SH-SY5Y (cell line): ENCODE data around the gene SPATS2.

Experiments used
- GATA2 ChIP-seq: IDR thresholded peaks from 2 replicates; pipeline ENCODE4 v1.6.1; 2011; ENCODE audit warnings: mild to moderate bottlenecking, low read depth, low read length
- GATA3 ChIP-seq: IDR thresholded peaks from 2 replicates; pipeline ENCODE4 v1.6.1; 2011; ENCODE audit warnings: low read depth, mild to moderate bottlenecking, low read length, moderate library complexity

The SPATS2 gene

DNA sequence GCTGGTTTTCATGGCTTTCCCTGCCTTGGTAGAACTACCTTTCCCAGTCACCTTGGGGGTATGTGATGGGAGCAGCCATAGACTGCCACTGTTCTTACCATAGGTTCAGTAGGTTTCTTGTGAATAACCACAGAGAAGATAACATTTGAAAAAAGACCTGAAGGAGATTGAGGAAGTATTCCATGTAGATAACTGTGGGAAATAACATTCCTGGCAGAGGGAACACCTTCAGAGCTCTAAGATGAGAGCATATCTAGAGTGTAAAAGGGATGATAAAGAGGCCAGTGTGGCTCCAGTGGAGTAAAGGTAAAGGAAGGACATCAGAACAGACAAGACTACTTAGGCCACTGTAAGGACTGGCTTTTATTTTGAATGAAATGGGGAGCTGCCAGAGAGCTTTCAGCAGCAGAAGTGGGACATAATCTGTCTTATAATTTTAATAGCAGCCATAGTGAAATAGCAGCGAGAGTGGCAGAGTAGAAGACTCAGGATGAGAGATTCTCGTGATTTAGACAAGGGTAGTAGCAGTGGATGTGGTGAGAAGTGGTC, 88.9 kb downstream of the SPATS2 start:
- no peak for TF ChIP-seq GATA2
- no peak for TF ChIP-seq GATA3

DNA sequence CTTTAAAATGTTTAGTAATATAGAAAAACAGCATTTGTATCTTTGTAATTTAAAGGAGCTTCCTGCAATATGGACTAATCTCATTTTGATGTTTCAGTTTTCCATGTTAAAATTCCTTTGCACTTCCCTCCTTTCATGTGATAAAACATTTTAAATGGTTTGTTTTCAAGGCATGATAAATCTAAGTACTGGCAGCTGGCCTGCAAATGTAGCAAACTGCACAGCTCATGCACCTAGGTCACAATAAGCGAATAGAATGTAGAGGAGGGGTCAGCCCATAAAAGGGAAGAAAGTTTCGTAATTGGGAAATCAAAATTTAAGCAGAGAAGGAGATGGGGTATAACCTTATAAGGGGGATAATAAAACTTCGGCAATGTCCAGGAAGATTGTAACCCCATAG, 91.6 kb downstream of the SPATS2 start:
- TF ChIP-seq GATA3 (no peak), GATA2 (no peak)

DNA sequence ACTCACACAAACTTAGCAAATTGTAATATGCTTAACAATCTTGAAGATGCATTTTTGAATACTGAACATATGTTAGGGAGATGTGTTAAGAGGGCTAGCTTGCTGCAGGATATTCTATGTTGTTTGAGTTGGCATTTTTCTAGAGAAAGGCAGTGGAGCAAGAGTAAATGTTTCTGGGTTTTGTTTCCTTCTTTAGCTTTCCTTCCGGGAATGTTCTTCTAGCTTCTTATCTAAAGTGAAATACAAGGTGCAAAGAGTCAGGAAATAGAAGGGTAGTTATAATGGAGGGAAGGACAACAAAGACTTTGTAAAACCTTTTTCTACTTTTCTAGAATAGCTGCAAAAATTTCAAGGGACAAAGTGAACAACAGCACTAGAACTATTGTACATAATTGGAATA, 94.0 kb downstream of the SPATS2 start:
- no peak for TF ChIP-seq GATA2
- no peak for TF ChIP-seq GATA3

DNA sequence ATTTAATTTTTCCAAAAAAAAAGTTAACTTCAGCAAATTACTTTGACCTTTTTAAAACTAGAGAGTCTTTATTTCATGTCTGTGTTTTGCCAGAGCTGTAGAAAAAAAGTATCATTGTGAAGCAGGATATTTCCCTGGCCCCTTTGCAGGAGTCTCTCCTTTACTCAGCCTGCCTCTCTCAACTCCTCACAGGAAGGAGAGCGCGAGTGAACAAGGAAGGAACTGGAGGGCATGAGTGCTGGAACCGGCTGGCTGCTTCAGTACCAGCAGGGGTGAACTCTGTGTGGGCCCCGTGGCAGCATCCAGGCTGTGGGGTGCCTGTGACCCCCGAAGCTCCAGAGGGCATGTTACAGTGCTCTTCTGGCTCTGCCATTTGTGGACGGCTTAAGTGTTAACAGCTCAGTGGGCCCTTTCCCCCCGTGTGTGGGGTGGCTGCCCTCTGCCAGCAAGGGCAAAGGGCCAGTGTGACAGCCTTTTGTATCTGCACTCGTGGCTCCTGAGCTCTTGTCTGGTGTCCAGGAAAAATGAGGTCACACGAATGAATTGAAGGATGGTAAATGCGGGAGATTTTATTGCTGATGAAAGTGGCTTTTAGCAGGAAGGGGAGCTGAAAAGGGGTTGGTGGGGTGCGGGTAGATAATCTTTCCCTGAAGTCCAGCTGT, 95.0 kb downstream of the SPATS2 start:
- TF ChIP-seq GATA2 (no peak), GATA3 (no peak)

DNA sequence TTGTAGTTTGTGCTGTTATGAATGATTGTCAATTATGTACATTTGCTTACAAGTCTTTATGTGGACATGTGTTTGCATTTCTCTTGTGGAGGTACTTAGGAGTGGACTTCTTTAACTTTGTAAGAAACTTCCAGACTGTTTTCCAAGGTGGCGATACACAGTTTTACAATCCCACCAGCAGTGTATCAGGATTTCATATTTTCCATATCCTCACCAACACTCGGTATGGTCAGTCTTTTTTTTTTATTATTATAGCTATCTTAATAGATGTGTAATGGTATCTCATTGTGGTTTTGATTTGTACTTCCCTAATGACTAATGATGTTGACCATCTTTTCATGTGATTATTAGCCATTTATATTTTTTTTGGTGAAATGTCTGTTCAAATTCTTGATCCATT, 97.9 kb downstream of the SPATS2 start:
- TF ChIP-seq GATA3 (no peak), GATA2 (no peak)

DNA sequence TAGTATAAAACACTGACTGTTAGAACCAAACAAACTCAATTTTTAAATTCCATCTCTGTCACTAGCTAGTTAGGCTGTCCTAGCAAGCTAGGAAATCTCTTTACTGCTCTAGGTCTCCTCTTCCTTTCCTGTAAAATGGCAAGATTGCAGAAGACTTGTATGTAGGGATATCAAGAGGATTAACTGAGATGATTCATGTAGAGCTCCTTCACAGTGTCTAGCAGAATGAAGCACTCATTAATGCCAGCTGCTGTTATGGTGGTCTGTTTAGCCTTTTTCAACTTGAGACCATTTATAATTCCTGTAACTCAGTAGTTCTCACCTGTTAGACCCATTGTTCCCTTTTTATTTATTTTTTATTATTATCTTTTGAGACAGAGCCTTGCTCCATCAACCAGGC, 103.7 kb downstream of the SPATS2 start:
- TF ChIP-seq GATA2 (no peak), GATA3 (no peak)

DNA sequence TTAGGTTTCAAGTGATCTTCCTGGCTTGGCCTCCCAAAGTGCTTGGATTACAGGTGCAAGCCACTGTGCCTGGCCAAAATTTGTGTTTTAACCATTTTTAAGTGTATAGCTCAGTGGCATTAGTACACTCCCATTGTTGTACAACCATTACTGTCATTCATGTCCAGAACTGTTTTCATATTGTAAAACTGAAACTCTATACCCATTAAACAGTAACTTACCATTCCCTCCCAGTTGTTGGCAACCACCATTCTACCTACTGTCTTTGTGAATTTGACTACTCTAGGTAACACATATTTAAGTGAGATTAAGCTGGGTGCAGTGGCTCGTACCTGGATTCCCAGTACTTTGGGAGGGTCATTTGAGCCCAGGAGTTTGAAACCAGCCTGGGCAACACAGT, 104.3 kb downstream of the SPATS2 start:
- no peak for TF ChIP-seq GATA2
- TF ChIP-seq GATA3 = no peak

DNA sequence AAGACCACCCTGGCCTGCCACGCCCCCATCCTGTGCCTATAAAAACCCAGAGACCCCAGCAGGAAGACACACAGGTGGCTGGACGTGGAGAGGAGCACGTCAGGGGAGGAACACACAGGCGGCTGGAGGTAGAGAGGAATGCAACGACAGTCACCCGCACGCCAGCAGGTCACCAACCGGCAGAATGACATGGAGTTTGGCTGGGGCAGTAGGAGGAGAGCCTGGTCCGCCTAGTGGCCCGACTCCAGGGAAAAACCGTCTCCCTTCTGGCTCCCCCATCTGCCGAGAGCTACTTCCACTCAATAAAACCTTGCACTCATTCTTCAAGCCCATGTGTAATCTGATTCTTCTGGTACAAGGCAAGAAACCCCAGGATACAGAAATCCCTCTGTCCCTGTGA, 108.8 kb downstream of the SPATS2 start:
- no peak for TF ChIP-seq GATA2
- TF ChIP-seq GATA3 = no peak

DNA sequence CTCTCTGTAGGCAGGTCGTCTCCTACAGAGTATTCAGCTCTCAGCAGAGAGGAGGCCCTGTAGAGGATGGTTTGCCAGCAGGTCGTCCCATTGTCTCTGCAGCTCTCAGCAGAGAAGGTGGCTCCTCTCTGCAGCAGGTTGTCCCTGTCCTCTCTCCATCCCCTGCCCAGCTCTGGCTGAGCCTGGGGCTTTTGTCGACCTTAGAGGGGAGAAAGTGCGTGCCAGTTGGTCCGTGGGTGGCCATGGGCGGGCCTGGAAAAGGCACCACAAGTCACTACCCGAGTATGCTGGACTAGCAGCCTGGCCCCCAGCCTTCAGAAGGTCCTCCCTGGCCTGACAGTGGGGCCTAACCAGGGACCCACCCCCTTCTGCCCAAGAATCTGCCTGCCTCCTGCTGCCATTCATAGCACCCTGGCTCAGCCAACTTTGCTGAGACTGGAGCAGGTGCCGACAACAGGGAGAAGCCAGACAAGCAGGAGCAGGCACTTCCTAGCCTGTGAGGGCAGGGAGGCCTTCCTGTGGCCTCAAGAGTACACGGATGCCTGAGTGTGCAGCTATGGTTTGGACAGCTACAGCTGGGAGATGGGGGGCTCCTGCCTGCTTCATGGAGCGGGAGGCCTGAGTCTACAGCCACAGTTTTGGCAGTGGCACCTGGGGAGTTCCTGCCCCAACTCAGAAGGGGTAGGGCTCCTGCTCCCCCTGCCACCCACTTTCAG, 111.8 kb downstream of the SPATS2 start:
- TF ChIP-seq GATA3 (no peak), GATA2 (no peak)

DNA sequence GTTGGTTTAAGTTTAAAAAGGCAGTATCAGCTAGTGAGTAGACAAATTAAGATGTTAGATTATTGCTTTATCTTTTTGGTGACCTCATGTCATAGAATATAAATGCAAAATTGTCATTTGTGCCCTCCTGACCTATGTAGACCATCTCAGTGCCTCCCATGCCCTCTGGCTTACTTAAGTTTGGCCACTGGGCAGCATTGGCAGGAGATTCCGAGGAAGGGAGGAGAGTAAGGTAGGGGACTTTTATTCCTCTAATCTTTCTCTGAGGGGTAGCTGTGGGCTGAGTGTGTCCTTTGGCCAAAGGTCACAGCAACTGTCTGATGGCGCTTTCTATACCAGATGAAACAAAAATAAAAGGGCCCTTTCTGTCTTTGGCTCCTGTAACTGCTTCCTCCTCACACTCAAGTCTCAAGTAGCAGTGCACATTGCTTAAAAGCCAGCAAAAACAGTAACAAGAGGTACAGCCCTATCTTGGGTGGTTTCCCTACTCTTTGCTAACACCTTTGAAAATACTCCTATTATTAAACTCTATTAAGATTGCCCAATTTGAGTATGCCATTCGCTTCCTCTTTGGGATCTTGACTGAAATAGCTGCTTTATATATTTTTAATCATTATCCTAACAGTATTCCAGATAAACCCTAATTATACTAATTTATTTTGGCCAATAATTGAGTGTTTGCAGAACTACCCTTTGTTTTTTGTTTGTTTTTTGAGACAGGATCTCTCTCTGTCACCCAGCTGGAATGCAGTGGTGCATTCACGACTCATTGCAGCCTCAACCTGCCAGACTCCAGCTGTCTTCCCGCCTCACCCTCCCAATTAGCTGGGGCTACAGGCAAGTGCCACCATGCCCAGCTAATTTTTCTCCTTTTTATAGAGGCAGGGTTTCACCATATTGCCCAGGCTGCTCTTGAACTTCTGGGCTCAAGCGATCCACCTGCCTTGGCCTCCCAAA, 115.1 kb downstream of the SPATS2 start:
- TF ChIP-seq GATA2 = no peak
- TF ChIP-seq GATA3 = no peak

DNA sequence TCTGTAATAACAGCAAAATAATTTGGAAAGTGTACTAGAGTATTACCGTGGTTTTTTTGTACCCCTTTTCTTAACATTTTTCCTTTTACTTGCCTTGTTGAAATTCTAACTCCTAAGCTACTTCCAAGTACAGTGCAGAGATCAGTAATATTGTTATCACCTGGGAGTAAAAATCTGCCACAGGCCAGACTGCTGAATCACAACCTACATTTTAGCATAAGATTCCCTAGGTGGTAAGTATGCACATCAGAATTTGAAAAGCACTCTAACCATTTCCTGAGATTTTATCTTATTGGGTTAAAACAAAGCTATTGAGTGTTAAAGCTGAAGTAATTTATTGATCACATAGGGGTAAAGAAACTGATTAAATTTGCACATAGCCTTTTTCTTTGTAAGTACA, 116.4 kb downstream of the SPATS2 start:
- TF ChIP-seq GATA3 (no peak), GATA2 (no peak)

DNA sequence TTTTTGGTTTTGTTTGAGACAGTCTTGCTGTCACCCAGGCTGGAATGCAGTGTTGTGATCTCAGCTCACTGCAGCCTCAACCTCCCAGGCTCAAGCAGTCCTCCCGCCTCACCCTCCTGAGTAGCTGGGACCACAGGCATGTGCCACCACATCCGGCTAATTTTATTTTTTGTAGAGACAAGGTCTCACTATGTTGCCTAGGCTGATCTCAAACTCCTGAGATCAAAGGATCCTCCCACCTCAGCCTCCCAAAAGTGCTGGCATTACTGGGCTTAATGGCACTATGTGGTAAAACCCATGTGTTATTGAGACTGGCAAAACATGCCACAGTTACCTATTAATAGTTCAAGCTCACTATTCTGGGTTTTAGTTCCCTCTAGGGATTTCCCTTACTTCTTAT, 120.3 kb downstream of the SPATS2 start:
- TF ChIP-seq GATA2 = no peak
- no peak for TF ChIP-seq GATA3

DNA sequence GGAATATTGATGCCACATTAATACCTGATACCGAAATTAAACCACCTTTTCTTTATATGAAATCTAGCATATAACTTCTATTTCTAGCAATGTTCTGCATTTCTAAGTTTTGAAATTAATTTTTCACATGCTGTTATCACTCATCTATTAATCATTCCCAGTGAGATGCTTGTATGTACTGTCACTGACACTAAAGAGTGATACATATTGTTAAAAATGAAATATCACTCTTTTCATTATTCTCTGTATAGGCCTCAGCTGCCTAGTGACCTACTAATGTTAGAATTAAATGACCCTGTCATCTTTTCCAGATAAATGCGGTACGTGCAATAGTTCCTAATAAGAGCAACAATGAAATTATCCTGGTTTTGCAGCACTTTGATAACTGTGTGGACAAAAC, 121.9 kb downstream of the SPATS2 start:
- TF ChIP-seq GATA2 = no peak
- TF ChIP-seq GATA3 = no peak

DNA sequence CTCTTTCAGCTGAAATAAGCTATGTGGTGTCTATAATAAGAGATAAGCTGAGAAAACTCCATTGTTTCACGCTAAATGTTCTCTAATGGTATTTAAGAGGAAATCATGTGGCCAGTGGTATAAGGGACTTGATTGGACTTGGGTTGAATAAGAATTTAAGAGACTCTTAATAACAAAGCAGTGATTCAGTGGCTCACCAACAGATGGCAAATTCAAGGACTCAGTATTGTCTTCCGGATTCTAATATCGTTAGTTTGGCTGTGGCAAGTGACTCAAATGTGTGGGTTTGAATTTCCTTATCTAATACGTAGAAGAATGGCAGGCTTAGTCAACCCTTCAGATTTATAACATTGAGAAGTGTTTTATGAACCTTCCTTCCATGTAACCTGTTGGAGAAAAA, 122.5 kb downstream of the SPATS2 start:
- TF ChIP-seq GATA2 (no peak), GATA3 (no peak)

DNA sequence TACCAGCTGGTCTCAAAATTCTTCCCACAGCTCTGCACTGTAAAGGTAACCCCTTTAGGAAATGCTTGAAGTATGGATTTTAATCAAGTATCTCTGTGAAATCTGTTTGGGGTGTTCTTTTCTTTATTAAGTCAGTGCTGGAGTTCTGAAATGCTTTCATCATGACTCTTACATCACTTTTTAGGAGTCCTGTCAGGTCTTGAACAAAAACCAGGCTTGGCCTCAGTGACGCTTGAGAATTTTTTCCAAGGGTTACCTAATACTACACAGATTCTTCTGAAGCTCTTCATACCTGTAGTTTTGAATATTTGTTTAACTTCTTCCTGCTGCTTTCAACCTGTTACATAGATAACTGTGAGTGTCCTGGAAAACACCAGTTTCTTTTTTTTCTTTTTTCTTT, 124.6 kb downstream of the SPATS2 start:
- TF ChIP-seq GATA2 (no peak), GATA3 (no peak)

DNA sequence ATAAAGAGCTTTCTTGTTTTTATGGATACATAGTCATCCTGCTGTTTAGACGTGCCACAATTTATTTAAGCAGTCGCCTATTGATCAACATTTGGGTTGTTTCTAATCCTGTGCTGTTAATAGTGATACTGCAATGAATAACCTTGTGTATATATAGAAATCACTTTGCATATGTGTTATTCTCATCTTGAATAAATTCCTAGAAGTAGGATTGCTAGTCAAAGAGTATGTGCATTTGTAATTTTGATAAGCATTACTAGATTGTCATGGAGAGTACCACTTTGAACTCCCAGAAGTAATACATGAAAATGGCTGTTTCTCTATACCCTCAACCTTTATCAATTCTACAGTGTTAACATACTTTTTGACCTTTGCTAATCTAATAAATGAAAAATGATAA, 126.6 kb downstream of the SPATS2 start:
- TF ChIP-seq GATA2 (no peak), GATA3 (no peak)
